ENCODE measurements around the gene MED8.
A peak's percentile ranks its signal among the peaks of the same experiment; 100 is the strongest.

MED8 gene

GRCh38 chr1:43389326-43390313, at the start of gene MED8, which contains the start of gene SZT2:
Gene MED8 (minus strand): TSS chr1:43389800. CDS start chr1:43389764, 36 bp downstream.
Gene SZT2 (plus strand): TSS chr1:43389899. CDS start chr1:43389969, 70 bp downstream.
- peak; percentile 94 for DNase-seq

- DNase-seq: no peak
These were observed 49.5 kb upstream of the MED8 start for GRCh38 chr1:43438953-43439581.

GRCh38 chr1:43438576-43438952, 49.0 kb upstream of the MED8 start:
- no peak for DNase-seq

GRCh38 chr1:43438006-43438405, 48.4 kb upstream of the MED8 start:
- no peak for DNase-seq

GRCh38 chr1:43437031-43437973, 47.7 kb upstream of the MED8 start:
- DNase-seq: no peak

GRCh38 chr1:43436371-43436770, 46.8 kb upstream of the MED8 start:
- no peak for DNase-seq

GRCh38 chr1:43435146-43436145, 45.8 kb upstream of the MED8 start:
- no peak for DNase-seq

GRCh38 chr1:43434256-43434655, 44.7 kb upstream of the MED8 start:
- DNase-seq: no peak

GRCh38 chr1:43432907-43433306, 43.3 kb upstream of the MED8 start:
- no peak for DNase-seq

GRCh38 chr1:43432171-43432860, 42.7 kb upstream of the MED8 start:
- DNase-seq: no peak

- DNase-seq: no peak
These were observed 42.1 kb upstream of the MED8 start for GRCh38 chr1:43431676-43432075.

- DNase-seq: no peak
These were observed 41.2 kb upstream of the MED8 start for GRCh38 chr1:43430831-43431230.

GRCh38 chr1:43427941-43428340, 38.3 kb upstream of the MED8 start:
- no peak for DNase-seq

- no peak for DNase-seq
These were observed 37.9 kb upstream of the MED8 start for GRCh38 chr1:43427524-43427923.

GRCh38 chr1:43426221-43426620, 36.6 kb upstream of the MED8 start:
- no peak for DNase-seq

- DNase-seq: no peak
These were observed 35.4 kb upstream of the MED8 start for GRCh38 chr1:43425045-43425444.

GRCh38 chr1:43423672-43424550, 34.3 kb upstream of the MED8 start:
- no peak for DNase-seq

- DNase-seq: no peak
These were observed 33.5 kb upstream of the MED8 start for GRCh38 chr1:43422995-43423671.
